ENCODE data around the gene GREM2.

- TF ChIP-seq ZNF462 (CRISPR knock-in tag; IDR thresholded peaks at IDR 0.05): peak; percentile 28; the same call in 1 of the 2 replicates
- TF ChIP-seq CTCF (conservative IDR thresholded peaks at IDR 0.05; ENCODE audit: low read depth in 2 of 2): peak; percentile 64 to 74
- TF ChIP-seq REST (IDR thresholded peaks at IDR 0.05; ENCODE audit: unreplicated experiment): no peak
- TF ChIP-seq EZH2 (IDR thresholded peaks at IDR 0.05; ENCODE audit: low read depth, unreplicated experiment): no peak
- peak; percentile 23; the same call in 1 of the 2 replicates for TF ChIP-seq POLR2AphosphoS5 (IDR thresholded peaks at IDR 0.05; ENCODE audit: low read depth)
- no peak for TF ChIP-seq EZH2phosphoT487 (IDR thresholded peaks at IDR 0.05; ENCODE audit: unreplicated experiment)
- TF ChIP-seq JUNB (IDR thresholded peaks at IDR 0.05; ENCODE audit: unreplicated experiment): no peak
- no peak for TF ChIP-seq CREB1 (CRISPR knock-in tag; IDR thresholded peaks at IDR 0.05; ENCODE audit: low read depth)
- no peak for TF ChIP-seq STAT1 (IDR thresholded peaks at IDR 0.05; ENCODE audit: unreplicated experiment)
- TF ChIP-seq ZNF331 (CRISPR knock-in tag; IDR thresholded peaks at IDR 0.05; ENCODE audit: low read depth): no peak
- no peak for TF ChIP-seq ETS1 (IDR thresholded peaks at IDR 0.05)
Observed at GRCh38 chr1:240492832-240493440, 119.0 kb downstream of the GREM2 start.
